Uterus (tissue), 2 donors: ENCODE measurements around the gene CTBP1.

ENCODE experiments used
- POLR2A ChIP-seq, 2 donors: fragments of 450-650 bp; IDR thresholded peaks; one replicate each; pipeline ENCODE4 v1.6.1; 2016; ENCODE audit warnings: antibody characterized with exemption in 2 of 2, mild to moderate bottlenecking in 1 of 2, moderate library complexity in 1 of 2
- TF ChIP-seq, protein P1 (sequence below), 4 experiments: fragments of 200-600 bp in 2 of 4; fragments of 450-650 bp in 2 of 4; sonication (generic) in 2 of 4; IDR thresholded peaks; one replicate each; pipeline ENCODE4 v1.5.1; 2016 to 2019; ENCODE audit warnings: antibody characterized with exemption in 4 of 4, mild to moderate bottlenecking in 2 of 4, moderate library complexity in 1 of 4

- TF ChIP-seq, protein P1, sequence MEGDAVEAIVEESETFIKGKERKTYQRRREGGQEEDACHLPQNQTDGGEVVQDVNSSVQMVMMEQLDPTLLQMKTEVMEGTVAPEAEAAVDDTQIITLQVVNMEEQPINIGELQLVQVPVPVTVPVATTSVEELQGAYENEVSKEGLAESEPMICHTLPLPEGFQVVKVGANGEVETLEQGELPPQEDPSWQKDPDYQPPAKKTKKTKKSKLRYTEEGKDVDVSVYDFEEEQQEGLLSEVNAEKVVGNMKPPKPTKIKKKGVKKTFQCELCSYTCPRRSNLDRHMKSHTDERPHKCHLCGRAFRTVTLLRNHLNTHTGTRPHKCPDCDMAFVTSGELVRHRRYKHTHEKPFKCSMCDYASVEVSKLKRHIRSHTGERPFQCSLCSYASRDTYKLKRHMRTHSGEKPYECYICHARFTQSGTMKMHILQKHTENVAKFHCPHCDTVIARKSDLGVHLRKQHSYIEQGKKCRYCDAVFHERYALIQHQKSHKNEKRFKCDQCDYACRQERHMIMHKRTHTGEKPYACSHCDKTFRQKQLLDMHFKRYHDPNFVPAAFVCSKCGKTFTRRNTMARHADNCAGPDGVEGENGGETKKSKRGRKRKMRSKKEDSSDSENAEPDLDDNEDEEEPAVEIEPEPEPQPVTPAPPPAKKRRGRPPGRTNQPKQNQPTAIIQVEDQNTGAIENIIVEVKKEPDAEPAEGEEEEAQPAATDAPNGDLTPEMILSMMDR (IDR thresholded peaks at IDR 0.05), result no peak
- no peak for TF ChIP-seq POLR2A (IDR thresholded peaks at IDR 0.05)
Observed at GRCh38 chr4:1226144-1226481, 22.8 kb downstream of the CTBP1 start.
